MV-4-11 (cell line): ENCODE measurements around the gene ARHGEF28.

Experiments
- DNase-seq: peaks from one replicate; lab custom pipeline; 2025; lab: John Stamatoyannopoulos, UW

The ARHGEF28 gene

GRCh38 chr5:73661753-73662152 is 35.8 kb downstream of the ARHGEF28 start:
- DNase-seq = no peak

GRCh38 chr5:73663161-73663859 is 37.3 kb downstream of the ARHGEF28 start:
- DNase-seq = no peak

GRCh38 chr5:73663860-73664240 is 37.9 kb downstream of the ARHGEF28 start:
- no peak for DNase-seq

GRCh38 chr5:73664796-73665195 is 38.8 kb downstream of the ARHGEF28 start:
- DNase-seq = no peak

GRCh38 chr5:73666891-73667290 is 40.9 kb downstream of the ARHGEF28 start:
- no peak for DNase-seq

- no peak for DNase-seq
Observed at GRCh38 chr5:73668017-73668416, 42.0 kb downstream of the ARHGEF28 start.

- peak; percentile 14 for DNase-seq
Observed at GRCh38 chr5:73668486-73669111, 42.6 kb downstream of the ARHGEF28 start.

GRCh38 chr5:73670731-73671130 is 44.7 kb downstream of the ARHGEF28 start:
- no peak for DNase-seq

GRCh38 chr5:73672132-73672531 is 46.1 kb downstream of the ARHGEF28 start:
- DNase-seq = no peak

GRCh38 chr5:73673161-73673591 is 47.2 kb downstream of the ARHGEF28 start:
- DNase-seq = peak; percentile 57

- DNase-seq = no peak
Observed at GRCh38 chr5:73674669-73675004, 48.6 kb downstream of the ARHGEF28 start.

- no peak for DNase-seq
Observed at GRCh38 chr5:73678322-73678740, 52.3 kb downstream of the ARHGEF28 start.

- no peak for DNase-seq
Observed at GRCh38 chr5:73678807-73679206, 52.8 kb downstream of the ARHGEF28 start.

GRCh38 chr5:73682176-73682575 is 56.2 kb downstream of the ARHGEF28 start:
- DNase-seq = no peak

- no peak for DNase-seq
Observed at GRCh38 chr5:73684691-73685090, 58.7 kb downstream of the ARHGEF28 start.

GRCh38 chr5:73686912-73687311 is 60.9 kb downstream of the ARHGEF28 start:
- DNase-seq = no peak

- DNase-seq = no peak
Observed at GRCh38 chr5:73687357-73687756, 61.4 kb downstream of the ARHGEF28 start.

- DNase-seq = no peak
Observed at GRCh38 chr5:73690015-73690414, 64.0 kb downstream of the ARHGEF28 start.

GRCh38 chr5:73691302-73692080 is 65.5 kb downstream of the ARHGEF28 start:
- DNase-seq = no peak

- DNase-seq = no peak
Observed at GRCh38 chr5:73692166-73692640, 66.2 kb downstream of the ARHGEF28 start.

- no peak for DNase-seq
Observed at GRCh38 chr5:73692981-73693380, 67.0 kb downstream of the ARHGEF28 start.

- no peak for DNase-seq
Observed at GRCh38 chr5:73693573-73694061, 67.6 kb downstream of the ARHGEF28 start.

GRCh38 chr5:73694089-73694488 is 68.1 kb downstream of the ARHGEF28 start:
- DNase-seq = no peak
